Spleen (tissue), 13 donors: ENCODE results near the gene GNAT1. TPM values are rescaled to one million over a fixed set of nuclear protein-coding genes. Genes with fewer than 3 reads are reported as not detected.
A peak's percentile ranks its signal among the peaks of the same experiment; 100 is the strongest.

ENCODE experiments used
- DNase-seq: peaks from one replicate; pipeline ENCODE4 v3.0.0-alpha.2; 2020
- H3K27ac ChIP-seq, 8 donors: fragments of 200-600 bp; sonication (generic) in 7 of 8; 1 replicate in 4 of 8; 2 replicates in 4 of 8; pipeline versions ENCODE4 v1.5.0 to v1.8.0; 2016 to 2021; ENCODE audit warnings: inconsistent platforms in 4 of 8, mild to moderate bottlenecking in 4 of 8, moderate library complexity in 1 of 8
- H3K27me3 ChIP-seq, 7 donors: fragments of 200-600 bp; sonication (generic) in 6 of 7; replicated peaks in 1 of 7; 1 replicate in 4 of 7; 2 replicates in 3 of 7; pipeline versions ENCODE4 v1.5.0 to v1.8.0; 2016 to 2021; ENCODE audit warnings: inconsistent platforms in 3 of 7, mild to moderate bottlenecking in 1 of 7
- H3K36me3 ChIP-seq, 6 donors: fragments of 200-600 bp; sonication (generic) in 5 of 6; 1 replicate in 4 of 6; 2 replicates in 2 of 6; pipeline versions ENCODE4 v1.5.0 to v1.8.0; 2016 to 2021; ENCODE audit warnings: inconsistent platforms in 2 of 6
- H3K4me1 ChIP-seq, 6 donors: fragments of 200-600 bp; sonication (generic) in 5 of 6; 1 replicate in 3 of 6; 2 replicates in 3 of 6; pipeline versions ENCODE4 v1.5.0 to v1.8.0; 2016 to 2021; ENCODE audit warnings: inconsistent platforms in 3 of 6
- H3K4me3 ChIP-seq, 8 donors: fragments of 200-600 bp; sonication (generic) in 7 of 8; 1 replicate in 4 of 8; 2 replicates in 4 of 8; pipeline versions ENCODE4 v1.5.0 to v1.8.0; 2016 to 2021; ENCODE audit warnings: inconsistent platforms in 4 of 8, mild to moderate bottlenecking in 4 of 8, moderate library complexity in 2 of 8
- H3K9me3 ChIP-seq, 8 donors: fragments of 200-600 bp; sonication (generic) in 7 of 8; 1 replicate in 4 of 8; 2 replicates in 4 of 8; pipeline versions ENCODE4 v1.5.0 to v1.8.0; 2016 to 2021; ENCODE audit warnings: inconsistent platforms in 4 of 8
- POLR2A ChIP-seq, 3 donors: fragments of 450-650 bp; IDR thresholded peaks; one replicate each; pipeline ENCODE4 v1.5.1; 2017; ENCODE audit warnings: antibody characterized with exemption in 3 of 3, mild to moderate bottlenecking in 1 of 3
- POLR2AphosphoS5 ChIP-seq, 3 donors: sonication (generic); formaldehyde crosslinking; IDR thresholded peaks; one replicate each; pipeline ENCODE4 v1.5.1; 2017; ENCODE audit warnings: antibody characterized with exemption in 3 of 3
- WGBS, 5 donors: extraction: QIAGEN DNeasy Blood & Tissue Kit in 3 of 5; methylation state at CpG; one replicate each; pipeline versions ENCODE4 v1.1.5 to v1.1.7; 2013 to 2018; 5-methylcytosine and 5-hydroxymethylcytosine counted together
- intact Hi-C: fragments of 100-400 bp; cut with DNase I; formaldehyde crosslinking; loops from one replicate; pipeline ENCODE4 v1.15.0; 2023; ENCODE audit warnings: low total_unique reads
- long read RNA-seq, 2 donors: transcript quantifications; one replicate each; lab custom pipeline, GENCODE V29; 2026
- polyA plus RNA-seq, 3 donors: library from polyadenylated mRNA; stranded (reverse); fragments of 200-250 nt; gene quantifications; one replicate each; pipeline ENCODE4 v1.2.1, GENCODE V29; 2013
- total RNA-seq, 7 donors: library from RNA; depleted of rRNA in 3 of 7; stranded (reverse); fragments of >200 nt in 3 of 7; fragmentation: NEBNext Ultra II Directional in 4 of 7; extraction: Animal tissue kit (Norgen Biotek cat#: 25700) in 4 of 7; gene quantifications; one replicate each; pipeline versions ENCODE4 v1.1.0 to v1.2.1, GENCODE V29; 2016 to 2021
- TF ChIP-seq, protein P1 (sequence below), 11 experiments: fragments of 200-600 bp in 7 of 11; fragments of 450-650 bp in 4 of 11; sonication (generic) in 4 of 11; IDR thresholded peaks in 8 of 11; conservative IDR thresholded peaks in 3 of 11; 1 replicate in 7 of 11; 2 replicates in 4 of 11; pipeline versions ENCODE4 v1.4.0 to v1.8.0; 2016 to 2021; ENCODE audit warnings: antibody characterized with exemption in 11 of 11, inconsistent platforms in 4 of 11, mild to moderate bottlenecking in 1 of 11
- donor health status: healthy with polysubstance abuse.
- donor health status: DM: no; HTN: no; CAD: no; lungs with moderate emphysema.
- donor health status: DM: no; HTN: no; CAD: no.
- donor health status: Bipolar disorder and iron deficiency.
- donor health status: healthy.
- donor health status: DM: no; HTN: no; CAD: no.
- donor health status: DM: yes; HTN: yes; CAD: no.

The GNAT1 gene
- total RNA-seq (under 1 TPM in 2 of 7 donors, not detected in 5; 0.18 to 0.44 TPM), polyA plus RNA-seq (under 1 TPM in 1 of 3 donors, not detected in 2; 0.05 TPM)
- long read RNA-seq, donor 1 = 0 reads
- long read RNA-seq, donor 2 = 0 reads

DNA sequence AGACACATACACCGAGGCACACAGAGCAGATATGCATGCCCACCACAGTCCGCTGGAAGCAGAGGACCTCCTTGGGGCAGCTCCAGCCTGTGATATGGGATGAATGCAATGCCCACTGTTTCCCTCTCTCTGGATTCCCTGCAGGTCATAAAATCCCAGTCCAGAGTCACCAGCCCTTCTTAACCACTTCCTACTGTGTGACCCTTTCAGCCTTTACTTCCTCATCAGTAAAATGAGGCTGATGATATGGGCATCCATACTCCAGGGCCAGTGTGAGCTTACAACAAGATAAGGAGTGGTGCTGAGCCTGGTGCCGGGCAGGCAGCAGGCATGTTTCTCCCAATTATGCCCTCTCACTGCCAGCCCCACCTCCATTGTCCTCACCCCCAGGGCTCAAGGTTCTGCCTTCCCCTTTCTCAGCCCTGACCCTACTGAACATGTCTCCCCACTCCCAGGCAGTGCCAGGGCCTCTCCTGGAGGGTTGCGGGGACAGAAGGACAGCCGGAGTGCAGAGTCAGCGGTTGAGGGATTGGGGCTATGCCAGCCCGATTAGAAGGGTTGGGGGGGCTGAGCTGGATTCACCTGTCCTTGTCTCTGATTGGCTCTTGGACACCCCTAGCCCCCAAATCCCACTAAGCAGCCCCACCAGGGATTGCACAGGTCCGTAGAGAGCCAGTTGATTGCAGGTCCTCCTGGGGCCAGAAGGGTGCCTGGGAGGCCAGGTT, at the start of gene GNAT1:
Gene GNAT1, plus strand, starts transcription at position 675 of the 725 bp plus-strand sequence. CDS start 116 bp downstream, outside the sequence.
- WGBS, 5 donors = 63 to 79% (median 71%) methylated on average over 7 to 8 of the region's 8 CpGs
- H3K36me3 ChIP-seq = peaks cover 0 to 25% (median 6%) of the 10 kb centered on the region in 6 donors
- no peak within 1 kb of the TSS for H3K4me3 ChIP-seq
- peaks cover 9 to 45% (median 29%) of the 10 kb centered on the region in 7 donors for H3K27me3 ChIP-seq
- H3K27ac ChIP-seq = no peak within 1 kb of the TSS
- intact Hi-C loops = loop anchor here (2.0 to 5.0 kb wide), 2 partner anchors 36 to 82 kb away; no protein-coding TSS in a partner anchor
- H3K4me1 ChIP-seq = peaks cover 10 to 44% (median 31%) of the 10 kb centered on the region in 6 donors
- DNase-seq = no peak
- TF ChIP-seq POLR2AphosphoS5 (IDR thresholded peaks at IDR 0.05) = peak in 2 of 3 donors; percentile 5 to 27
- TF ChIP-seq, protein P1, sequence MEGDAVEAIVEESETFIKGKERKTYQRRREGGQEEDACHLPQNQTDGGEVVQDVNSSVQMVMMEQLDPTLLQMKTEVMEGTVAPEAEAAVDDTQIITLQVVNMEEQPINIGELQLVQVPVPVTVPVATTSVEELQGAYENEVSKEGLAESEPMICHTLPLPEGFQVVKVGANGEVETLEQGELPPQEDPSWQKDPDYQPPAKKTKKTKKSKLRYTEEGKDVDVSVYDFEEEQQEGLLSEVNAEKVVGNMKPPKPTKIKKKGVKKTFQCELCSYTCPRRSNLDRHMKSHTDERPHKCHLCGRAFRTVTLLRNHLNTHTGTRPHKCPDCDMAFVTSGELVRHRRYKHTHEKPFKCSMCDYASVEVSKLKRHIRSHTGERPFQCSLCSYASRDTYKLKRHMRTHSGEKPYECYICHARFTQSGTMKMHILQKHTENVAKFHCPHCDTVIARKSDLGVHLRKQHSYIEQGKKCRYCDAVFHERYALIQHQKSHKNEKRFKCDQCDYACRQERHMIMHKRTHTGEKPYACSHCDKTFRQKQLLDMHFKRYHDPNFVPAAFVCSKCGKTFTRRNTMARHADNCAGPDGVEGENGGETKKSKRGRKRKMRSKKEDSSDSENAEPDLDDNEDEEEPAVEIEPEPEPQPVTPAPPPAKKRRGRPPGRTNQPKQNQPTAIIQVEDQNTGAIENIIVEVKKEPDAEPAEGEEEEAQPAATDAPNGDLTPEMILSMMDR (IDR thresholded peaks at IDR 0.05 in 8 of 11, conservative IDR thresholded peaks at IDR 0.05 in 3 of 11) = no peak
- H3K9me3 ChIP-seq = no peaks in the 10 kb centered on the region

DNA sequence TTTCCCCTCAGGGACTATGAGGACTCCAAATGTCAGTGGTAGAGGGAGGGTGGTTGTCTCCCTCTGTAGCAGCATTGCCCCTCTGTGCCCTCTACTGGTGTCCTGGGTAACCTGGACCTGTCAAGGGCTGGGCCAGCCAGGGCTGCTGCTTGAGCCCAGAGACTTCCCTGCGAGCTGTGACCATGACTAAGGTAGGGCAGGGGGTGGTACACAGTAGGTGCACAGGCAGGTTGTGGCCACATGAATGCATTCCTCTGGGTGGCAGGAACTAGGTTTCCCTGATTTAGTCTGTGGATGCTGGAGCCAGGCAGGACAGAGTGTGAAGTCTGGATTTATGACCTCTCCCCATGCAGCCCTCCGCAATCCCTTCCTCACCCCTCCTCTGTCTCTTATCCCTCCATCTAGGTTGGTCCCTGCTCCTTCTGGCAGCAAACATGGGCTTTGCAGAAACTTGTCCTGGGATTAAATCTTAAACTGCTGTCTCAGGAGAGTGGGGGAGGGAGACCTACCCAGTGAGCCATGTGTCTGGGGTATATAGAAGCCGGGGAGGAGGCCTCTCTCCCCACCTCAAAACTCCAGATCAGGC, 45.0 kb upstream of the GNAT1 start:
- H3K27me3 ChIP-seq = no peaks in the 10 kb centered on the region
- H3K36me3 ChIP-seq = no peaks in the 10 kb centered on the region
- no peak overlapping the region for H3K27ac ChIP-seq
- no peak overlapping the region for H3K4me3 ChIP-seq
- intact Hi-C loops = no loop called here
- no peak for DNase-seq
- TF ChIP-seq POLR2A (IDR thresholded peaks at IDR 0.05) = no peak
- TF ChIP-seq POLR2AphosphoS5 (IDR thresholded peaks at IDR 0.05) = no peak
- TF ChIP-seq, protein P1 (IDR thresholded peaks at IDR 0.05 in 8 of 11, conservative IDR thresholded peaks at IDR 0.05 in 3 of 11) = no peak
- H3K9me3 ChIP-seq = no peaks in the 10 kb centered on the region
- peaks cover 0 to 20% (median 12%) of the 10 kb centered on the region in 6 donors for H3K4me1 ChIP-seq
- 81 to 95% (median 90%) methylated on average over 3 of the region's 3 CpGs for WGBS, 5 donors

DNA sequence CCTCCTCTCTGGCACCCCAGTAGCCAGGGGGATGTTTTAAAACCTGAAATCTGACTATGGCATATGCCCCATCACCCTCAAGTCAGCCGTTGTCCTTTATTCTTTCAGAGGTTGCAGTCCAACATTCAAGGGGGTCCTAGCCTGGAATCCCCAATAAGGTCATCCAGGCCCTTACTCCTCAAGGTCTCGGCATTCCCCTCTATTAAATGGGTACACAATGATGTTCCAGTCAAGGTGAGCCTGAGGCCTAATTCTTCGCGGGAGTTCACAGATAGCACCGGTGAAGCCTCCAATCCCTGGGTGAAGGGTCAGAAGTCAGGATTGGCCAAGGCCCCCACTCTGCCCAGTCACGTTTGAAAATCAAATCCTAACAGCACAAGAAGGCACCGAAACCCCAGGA, 44.4 kb upstream of the GNAT1 start:
- Histone ChIP-seq H3K9me3 (no peaks in the 10 kb centered on the region), H3K27ac (no peak overlapping the region), H3K27me3 (no peaks in the 10 kb centered on the region), H3K4me1 (peaks cover 0 to 26% (median 13%) of the 10 kb centered on the region in 6 donors), H3K4me3 (no peak overlapping the region), H3K36me3 (no peaks in the 10 kb centered on the region)
- intact Hi-C loops = no loop called here
- no peak for DNase-seq
- 84 to 97% (median 94%) methylated on average over 6 to 7 of the region's 7 CpGs for WGBS, 5 donors
- TF ChIP-seq, protein P1 (IDR thresholded peaks at IDR 0.05 in 8 of 11, conservative IDR thresholded peaks at IDR 0.05 in 3 of 11) = no peak
- TF ChIP-seq POLR2A (IDR thresholded peaks at IDR 0.05) = no peak
- no peak for TF ChIP-seq POLR2AphosphoS5 (IDR thresholded peaks at IDR 0.05)

DNA sequence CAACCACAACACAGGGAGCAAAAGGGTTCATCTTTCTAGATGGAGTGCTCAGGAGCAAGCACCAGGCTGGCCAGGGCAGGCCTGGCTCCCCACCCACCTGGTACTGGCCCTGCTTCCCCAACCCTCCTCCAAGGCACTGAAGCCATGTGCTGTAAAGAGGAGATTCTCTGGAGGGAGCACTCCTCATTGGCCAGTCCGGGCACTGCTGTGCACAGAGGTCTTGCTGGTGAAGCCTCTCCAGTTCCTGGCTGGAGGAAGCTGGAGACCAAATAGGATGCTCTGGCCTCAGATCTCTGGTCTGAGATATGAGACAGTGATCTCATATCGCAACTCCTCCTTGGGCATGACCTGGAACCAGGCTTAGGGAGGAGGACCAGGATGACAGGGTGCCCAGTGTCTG, 44.0 kb upstream of the GNAT1 start:
- H3K4me1 ChIP-seq = peaks cover 0 to 30% (median 15%) of the 10 kb centered on the region in 6 donors
- H3K27me3 ChIP-seq = no peaks in the 10 kb centered on the region
- intact Hi-C loops = no loop called here
- 84 to 95% (median 90%) methylated on average over 2 of the region's 2 CpGs for WGBS, 5 donors
- no peak overlapping the region for H3K4me3 ChIP-seq
- no peak for DNase-seq
- H3K9me3 ChIP-seq = no peaks in the 10 kb centered on the region
- H3K27ac ChIP-seq = no peak overlapping the region
- H3K36me3 ChIP-seq = no peaks in the 10 kb centered on the region
- TF ChIP-seq POLR2A (IDR thresholded peaks at IDR 0.05) = no peak
- TF ChIP-seq, protein P1 (IDR thresholded peaks at IDR 0.05 in 8 of 11, conservative IDR thresholded peaks at IDR 0.05 in 3 of 11) = no peak
- no peak for TF ChIP-seq POLR2AphosphoS5 (IDR thresholded peaks at IDR 0.05)
